ENCODE data around the gene PROM1. TPM values are rescaled to one million over a fixed set of nuclear protein-coding genes. Genes with fewer than 3 reads are reported as not detected.

The PROM1 gene
- total RNA-seq, 1 donor from 2014 or later, result 2.9 TPM

DNA sequence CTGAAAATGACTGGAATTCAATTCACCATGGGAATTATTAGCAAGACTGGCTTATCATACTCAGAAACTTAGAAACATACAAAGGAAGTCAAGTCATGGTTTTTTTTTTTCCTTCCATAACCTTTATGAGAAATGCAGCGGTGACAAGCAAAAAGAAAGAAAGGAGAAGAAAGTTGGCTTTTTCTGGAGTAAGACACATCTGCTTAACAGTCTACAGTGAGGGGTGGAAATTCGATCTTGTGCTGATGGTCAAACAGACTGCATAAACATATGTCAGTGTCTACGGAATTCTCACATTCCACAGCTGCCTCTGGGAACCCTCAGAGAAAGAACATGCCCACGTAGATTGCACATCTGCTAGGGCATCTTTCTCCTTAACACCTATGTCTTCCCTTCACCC, 54.6 kb downstream of the PROM1 start:
- TF ChIP-seq, protein P1, sequence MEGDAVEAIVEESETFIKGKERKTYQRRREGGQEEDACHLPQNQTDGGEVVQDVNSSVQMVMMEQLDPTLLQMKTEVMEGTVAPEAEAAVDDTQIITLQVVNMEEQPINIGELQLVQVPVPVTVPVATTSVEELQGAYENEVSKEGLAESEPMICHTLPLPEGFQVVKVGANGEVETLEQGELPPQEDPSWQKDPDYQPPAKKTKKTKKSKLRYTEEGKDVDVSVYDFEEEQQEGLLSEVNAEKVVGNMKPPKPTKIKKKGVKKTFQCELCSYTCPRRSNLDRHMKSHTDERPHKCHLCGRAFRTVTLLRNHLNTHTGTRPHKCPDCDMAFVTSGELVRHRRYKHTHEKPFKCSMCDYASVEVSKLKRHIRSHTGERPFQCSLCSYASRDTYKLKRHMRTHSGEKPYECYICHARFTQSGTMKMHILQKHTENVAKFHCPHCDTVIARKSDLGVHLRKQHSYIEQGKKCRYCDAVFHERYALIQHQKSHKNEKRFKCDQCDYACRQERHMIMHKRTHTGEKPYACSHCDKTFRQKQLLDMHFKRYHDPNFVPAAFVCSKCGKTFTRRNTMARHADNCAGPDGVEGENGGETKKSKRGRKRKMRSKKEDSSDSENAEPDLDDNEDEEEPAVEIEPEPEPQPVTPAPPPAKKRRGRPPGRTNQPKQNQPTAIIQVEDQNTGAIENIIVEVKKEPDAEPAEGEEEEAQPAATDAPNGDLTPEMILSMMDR (IDR thresholded peaks at IDR 0.05; ENCODE audit: borderline replicate concordance), result no peak
- Histone ChIP-seq H3K9me3 (replicated peaks) (no peaks in the 10 kb centered on the region), H3K4me3 (no peak overlapping the region), H3K27me3 (ENCODE audit: low read depth) (no peaks in the 10 kb centered on the region), H3K36me3 (no peaks in the 10 kb centered on the region), H3K4me1 (peaks cover 46% of the 10 kb centered on the region), H3K27ac (replicated peaks) (no peak overlapping the region)
- no peak for DNase-seq
- intact Hi-C loops (cut with micrococcal nuclease), result loop anchor here (2.0 to 5.0 kb wide), 2 partner anchors 168 to 236 kb away; no protein-coding TSS in a partner anchor

DNA sequence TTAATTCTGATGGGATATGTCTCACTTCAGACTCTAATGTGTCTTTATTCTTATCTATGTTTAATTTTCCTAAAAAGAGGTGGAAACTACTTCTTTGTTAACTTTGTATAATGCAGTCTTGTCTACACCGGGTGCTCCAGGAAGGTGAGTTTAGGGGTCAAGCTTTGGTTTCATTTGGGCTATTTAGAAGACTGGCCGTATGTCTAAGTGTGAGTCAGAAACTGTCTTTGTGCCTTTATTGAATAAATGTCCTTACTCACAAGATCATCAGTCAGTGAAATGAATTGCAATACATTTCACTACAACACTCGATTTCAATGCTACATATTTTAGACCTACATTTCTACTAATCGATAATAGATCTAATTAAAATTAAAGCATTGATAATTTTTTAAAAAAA, 56.2 kb downstream of the PROM1 start:
- Histone ChIP-seq H3K4me1 (peaks cover 56% of the 10 kb centered on the region), H3K27me3 (ENCODE audit: low read depth) (no peaks in the 10 kb centered on the region), H3K36me3 (no peaks in the 10 kb centered on the region), H3K9me3 (replicated peaks) (no peaks in the 10 kb centered on the region), H3K27ac (replicated peaks) (no peak overlapping the region), H3K4me3 (no peak overlapping the region)
- TF ChIP-seq, protein P1 (IDR thresholded peaks at IDR 0.05; ENCODE audit: borderline replicate concordance), result no peak
- intact Hi-C loops (cut with micrococcal nuclease), result loop anchor here (2.0 to 5.0 kb wide), 2 partner anchors 170 to 237 kb away; no protein-coding TSS in a partner anchor
- no peak for DNase-seq

DNA sequence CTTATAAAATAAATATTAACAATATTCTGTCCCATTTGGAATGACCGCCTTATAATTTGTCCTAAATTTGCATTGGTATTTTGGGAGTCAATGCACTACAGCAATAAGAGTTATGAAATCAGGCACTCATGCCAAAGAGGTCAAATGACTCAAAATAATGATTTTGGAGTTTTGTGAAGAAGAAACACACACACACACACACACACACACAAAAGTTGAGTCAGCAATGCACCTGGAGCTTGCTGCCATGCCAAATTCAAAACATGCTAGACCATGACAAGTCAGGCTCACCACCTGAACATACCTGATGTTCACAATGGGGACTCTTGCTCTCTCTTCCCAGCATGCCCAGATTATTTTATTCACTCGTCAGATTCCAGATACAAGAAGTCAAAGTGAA, 56.7 kb downstream of the PROM1 start:
- no peak for DNase-seq
- intact Hi-C loops (cut with micrococcal nuclease), result loop anchor here (5.0 kb wide), 1 partner anchor 170 kb away; no protein-coding TSS in a partner anchor
- Histone ChIP-seq H3K27ac (replicated peaks) (no peak overlapping the region), H3K4me1 (peaks cover 55% of the 10 kb centered on the region), H3K4me3 (no peak overlapping the region), H3K27me3 (ENCODE audit: low read depth) (no peaks in the 10 kb centered on the region), H3K9me3 (replicated peaks) (no peaks in the 10 kb centered on the region), H3K36me3 (no peaks in the 10 kb centered on the region)
- TF ChIP-seq, protein P1 (IDR thresholded peaks at IDR 0.05; ENCODE audit: borderline replicate concordance), result no peak

DNA sequence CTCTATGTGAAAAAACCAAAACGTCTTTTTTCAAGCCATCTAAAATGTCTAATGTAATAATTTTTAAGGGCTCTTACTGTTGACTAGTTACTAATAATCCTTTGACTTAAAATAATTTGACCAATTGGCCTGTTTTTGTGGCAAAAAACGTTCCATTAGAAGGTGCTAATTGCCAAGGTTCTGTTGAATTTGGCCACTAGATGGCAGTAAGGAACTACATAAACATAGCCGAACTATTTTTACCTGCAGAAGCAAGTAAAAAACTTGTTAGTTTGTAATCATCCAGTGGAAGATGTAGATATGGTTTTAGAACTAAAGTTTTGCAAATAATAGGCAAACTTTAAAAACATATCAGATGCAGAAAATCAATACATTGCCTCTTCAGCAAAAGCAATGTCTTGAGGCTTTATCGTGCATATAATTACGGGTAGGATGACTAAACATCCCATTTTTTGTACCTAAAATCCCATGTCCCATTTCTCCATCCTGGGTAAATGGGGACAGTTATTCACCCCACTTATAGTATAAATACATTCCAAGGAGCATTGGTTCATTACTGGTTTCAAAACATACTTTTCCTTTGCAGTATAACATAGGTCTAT, 57.6 kb downstream of the PROM1 start:
- no peak for DNase-seq
- TF ChIP-seq, protein P1 (IDR thresholded peaks at IDR 0.05; ENCODE audit: borderline replicate concordance), result peak; percentile 89
- H3K4me3 ChIP-seq, result no peak overlapping the region
- no peaks in the 10 kb centered on the region for H3K27me3 ChIP-seq (ENCODE audit: low read depth)
- H3K4me1 ChIP-seq, result peaks cover 55% of the 10 kb centered on the region
- no peaks in the 10 kb centered on the region for H3K36me3 ChIP-seq
- intact Hi-C loops (cut with micrococcal nuclease), result loop anchor here (5.0 kb wide), 1 partner anchor 171 kb away; no protein-coding TSS in a partner anchor
- H3K27ac ChIP-seq (replicated peaks), result no peak overlapping the region
- no peaks in the 10 kb centered on the region for H3K9me3 ChIP-seq (replicated peaks)

DNA sequence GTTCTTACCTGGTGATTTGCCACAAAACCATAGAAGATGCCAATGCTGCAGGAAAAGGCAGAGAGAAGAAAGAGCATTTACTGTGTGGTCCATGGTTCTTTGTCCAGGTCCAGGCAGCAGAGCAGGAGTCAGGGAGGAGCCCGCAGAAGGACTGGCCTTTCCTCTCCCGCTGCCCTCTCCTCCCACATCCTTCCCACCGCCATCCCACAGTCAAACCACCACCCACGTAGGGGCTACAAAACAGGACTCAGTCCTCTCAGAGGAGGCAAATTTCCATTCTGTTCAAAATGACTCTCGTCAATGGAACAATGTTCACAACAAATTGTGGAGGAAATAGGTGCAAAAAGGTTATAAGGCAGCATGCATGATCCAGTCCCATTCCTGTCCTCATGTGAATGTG, 58.6 kb downstream of the PROM1 start:
- intact Hi-C loops (cut with micrococcal nuclease), result loop anchor here (5.0 kb wide), 1 partner anchor 172 kb away; no protein-coding TSS in a partner anchor
- TF ChIP-seq, protein P1 (IDR thresholded peaks at IDR 0.05; ENCODE audit: borderline replicate concordance), result no peak
- H3K27me3 ChIP-seq (ENCODE audit: low read depth), result no peaks in the 10 kb centered on the region
- peak overlapping the region; percentile 43 for H3K4me3 ChIP-seq
- H3K27ac ChIP-seq (replicated peaks), result peak overlapping the region; percentile 73
- DNase-seq, result no peak
- H3K4me1 ChIP-seq, result peaks cover 63% of the 10 kb centered on the region
- no peaks in the 10 kb centered on the region for H3K36me3 ChIP-seq
- no peaks in the 10 kb centered on the region for H3K9me3 ChIP-seq (replicated peaks)

Data from left ventricle myocardium inferior (tissue), 1 donor.